Measurements from ENCODE around the gene AKNAD1. TPM values are rescaled to one million over a fixed set of nuclear protein-coding genes. Genes with fewer than 3 reads are reported as not detected.

Gene AKNAD1
- total RNA-seq, 1 donor from 2014 or later, result not detected

DNA sequence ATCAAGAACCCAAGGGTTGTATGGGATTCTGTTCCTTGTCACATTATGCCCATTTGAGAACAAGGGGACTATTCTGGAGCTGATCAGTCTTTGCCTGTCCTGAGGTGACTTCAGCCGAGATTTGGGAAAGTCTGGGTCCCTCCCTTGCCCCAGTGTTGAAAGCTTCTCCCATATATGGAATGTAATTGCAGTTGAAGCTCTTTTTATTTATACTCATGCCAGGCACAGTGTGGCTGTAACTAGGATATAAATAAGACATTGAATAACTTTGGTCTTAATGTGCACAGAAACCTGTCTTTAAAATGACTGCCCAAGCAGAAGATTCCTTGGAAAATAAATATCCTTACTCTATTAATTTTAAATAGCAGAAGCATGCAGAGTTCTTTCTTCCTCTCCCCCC is 15.2 kb downstream of the AKNAD1 start:
- no peak for DNase-seq (ENCODE audit: low spot score)
- intact Hi-C loops (cut with DNase I), result no loop called here

- no peak for DNase-seq (ENCODE audit: low spot score)
- intact Hi-C loops (cut with DNase I), result loop anchor here (5.0 kb wide), 1 partner anchor 44 kb away; the partner anchor contains the start of gene GPSM2
Measured at GRCh38 chr1:108832929-108833328, 24.0 kb downstream of the AKNAD1 start.

DNA sequence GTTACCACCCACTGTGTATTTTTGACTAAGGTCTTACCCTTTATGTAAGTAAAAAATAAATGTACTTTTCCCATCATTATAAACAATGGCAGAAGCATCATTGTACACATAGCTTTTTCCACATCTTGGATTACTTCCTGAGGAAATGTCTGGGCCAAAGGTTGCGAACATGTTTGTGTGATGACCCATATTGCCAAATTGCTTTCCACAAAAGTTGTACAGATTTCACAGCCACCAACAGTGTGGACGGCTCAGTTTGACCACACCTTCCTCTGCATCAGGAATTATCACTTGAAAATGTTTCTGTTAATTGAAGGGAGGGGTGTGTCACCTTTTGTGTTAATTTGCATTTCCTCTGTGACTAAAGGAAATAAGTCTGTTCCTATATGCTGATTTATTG is 25.7 kb downstream of the AKNAD1 start:
- no peak for DNase-seq (ENCODE audit: low spot score)
- intact Hi-C loops (cut with DNase I), result loop anchor here (5.0 kb wide), 1 partner anchor 46 kb away; the partner anchor contains the start of gene GPSM2

DNA sequence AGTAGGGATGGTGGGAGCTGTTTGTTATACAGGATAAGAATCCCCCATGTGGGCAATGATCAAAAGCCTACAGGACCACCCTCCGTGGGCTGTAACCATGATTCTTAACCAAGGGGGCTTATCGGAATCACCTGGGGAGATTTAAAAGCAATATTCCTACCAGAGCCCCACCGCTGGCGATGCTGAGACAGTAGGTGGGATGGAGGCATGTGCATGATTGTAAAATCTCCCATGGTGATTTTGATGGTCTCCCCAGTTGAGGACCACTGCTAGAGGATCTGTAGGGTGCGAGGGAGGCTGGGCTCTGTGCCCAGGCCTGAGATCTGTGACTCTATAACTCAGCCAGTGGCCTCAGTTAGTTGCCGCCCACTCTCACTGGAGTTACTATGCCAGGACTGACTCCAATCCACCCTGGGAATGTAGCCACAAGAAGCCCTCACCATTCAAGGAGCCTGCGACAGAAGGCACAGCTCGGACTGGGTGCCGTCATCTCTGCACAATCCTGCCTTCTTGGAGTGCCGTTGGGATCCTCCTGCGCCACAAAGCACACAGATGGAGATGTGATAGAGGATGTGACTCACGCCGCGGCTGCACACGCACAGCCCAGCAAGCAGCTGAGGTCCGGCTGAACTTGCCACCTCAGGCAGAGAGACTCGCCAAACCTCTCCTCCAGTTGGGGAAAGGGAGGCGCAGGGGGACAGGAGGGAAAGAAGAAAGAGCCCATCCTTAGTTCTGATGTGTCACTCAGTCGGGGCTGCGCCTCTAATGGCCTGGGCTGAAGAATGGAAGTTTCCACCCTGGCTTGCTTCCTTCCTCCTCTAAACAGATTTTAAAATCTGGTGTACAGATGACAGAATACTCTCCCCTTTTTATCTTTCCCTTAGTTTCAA is 26.5 kb downstream of the AKNAD1 start:
- DNase-seq (ENCODE audit: low spot score), result peak; percentile 78
- intact Hi-C loops (cut with DNase I), result loop anchor here (5.0 kb wide), 1 partner anchor 47 kb away; the partner anchor contains the start of gene GPSM2

GRCh38 chr1:108829498-108829916 is 27.4 kb downstream of the AKNAD1 start:
- intact Hi-C loops (cut with DNase I), result loop anchor here (10.0 kb wide), 1 partner anchor 265 kb away; the partner anchor contains the start of gene TMEM167B
- no peak for DNase-seq (ENCODE audit: low spot score)

GRCh38 chr1:108828074-108828961 is 28.6 kb downstream of the AKNAD1 start:
- peak; percentile 84 for DNase-seq (ENCODE audit: low spot score)
- intact Hi-C loops (cut with DNase I), result loop anchor here (1.0 to 10.0 kb wide), 2 partner anchors 70 to 266 kb away; partner anchors contain the start of gene TMEM167B

GRCh38 chr1:108826081-108826635 is 30.7 kb downstream of the AKNAD1 start:
- no peak for DNase-seq (ENCODE audit: low spot score)
- intact Hi-C loops (cut with DNase I), result loop anchor here (10.0 kb wide), 1 partner anchor 269 kb away; the partner anchor contains the start of gene TMEM167B

DNA sequence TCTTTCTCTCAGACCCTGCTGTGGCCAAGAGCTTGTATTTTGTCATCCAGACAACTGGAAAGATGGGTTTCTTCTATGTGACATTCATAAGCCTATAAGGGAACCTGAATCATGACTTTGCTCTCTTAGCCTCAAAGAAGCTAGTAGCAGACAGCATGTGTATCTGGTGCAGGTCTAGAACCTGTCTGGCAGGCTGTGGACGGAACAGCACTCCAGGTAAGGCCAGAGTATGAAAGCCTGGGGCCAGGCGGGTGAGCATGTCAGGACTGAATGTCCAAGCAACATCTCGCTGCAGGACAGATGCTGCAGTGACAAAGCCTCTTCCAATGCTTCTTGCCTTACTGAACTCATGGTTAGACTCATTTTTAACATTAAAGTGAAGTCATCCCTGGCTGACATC is 32.8 kb downstream of the AKNAD1 start:
- no peak for DNase-seq (ENCODE audit: low spot score)
- intact Hi-C loops (cut with DNase I), result loop anchor here (10.0 kb wide), 1 partner anchor 271 kb away; the partner anchor contains the start of gene TMEM167B

DNA sequence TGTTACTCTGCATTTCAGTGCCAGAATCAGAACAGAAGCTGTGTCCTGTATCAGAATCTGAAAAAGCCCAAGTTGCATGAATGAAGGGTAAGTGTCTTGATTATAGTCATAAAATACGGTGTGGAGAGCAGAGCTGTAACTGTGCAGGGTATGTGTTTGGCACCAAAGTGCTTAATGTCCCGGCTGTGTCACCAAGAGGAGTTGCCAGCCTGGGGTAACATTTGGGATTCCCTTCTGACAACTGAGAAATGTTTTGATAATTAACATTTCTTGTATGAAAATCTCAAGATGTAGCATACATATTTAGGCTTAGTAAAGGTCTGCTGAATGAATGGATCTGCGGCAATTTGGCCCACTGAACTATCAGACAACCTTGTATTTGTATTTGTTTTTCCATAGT is 33.3 kb downstream of the AKNAD1 start:
- DNase-seq (ENCODE audit: low spot score), result no peak
- intact Hi-C loops (cut with DNase I), result loop anchor here (10.0 kb wide), 1 partner anchor 271 kb away; the partner anchor contains the start of gene TMEM167B

- intact Hi-C loops (cut with DNase I), result loop anchor here (10.0 kb wide), 1 partner anchor 275 kb away; the partner anchor contains the start of gene TMEM167B
- no peak for DNase-seq (ENCODE audit: low spot score)
Measured at GRCh38 chr1:108819878-108820277, 37.0 kb downstream of the AKNAD1 start.

- no peak for DNase-seq (ENCODE audit: low spot score)
- intact Hi-C loops (cut with DNase I), result no loop called here
Measured at GRCh38 chr1:108817811-108818210, 39.1 kb downstream of the AKNAD1 start.

DNA sequence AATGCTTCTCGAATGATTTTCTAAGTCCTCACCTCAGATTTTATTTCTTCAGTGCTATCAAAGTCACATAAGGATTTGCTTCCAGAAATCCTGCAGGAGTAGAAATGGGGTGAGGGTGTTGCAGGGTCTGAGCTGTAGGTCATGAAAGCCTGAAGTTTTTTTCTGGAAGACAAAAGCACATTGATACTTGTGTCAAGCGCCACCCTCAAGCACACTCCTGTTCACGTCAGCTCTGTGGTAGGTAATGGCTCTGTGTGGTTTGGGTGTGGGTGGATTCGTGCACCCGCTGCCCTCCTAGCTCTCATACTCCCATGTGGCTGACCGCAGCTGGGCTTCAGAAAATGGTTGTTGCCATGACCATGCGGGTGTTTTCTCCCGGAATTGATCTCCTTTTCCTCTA is 39.9 kb downstream of the AKNAD1 start:
- DNase-seq (ENCODE audit: low spot score), result no peak
- intact Hi-C loops (cut with DNase I), result no loop called here

DNA sequence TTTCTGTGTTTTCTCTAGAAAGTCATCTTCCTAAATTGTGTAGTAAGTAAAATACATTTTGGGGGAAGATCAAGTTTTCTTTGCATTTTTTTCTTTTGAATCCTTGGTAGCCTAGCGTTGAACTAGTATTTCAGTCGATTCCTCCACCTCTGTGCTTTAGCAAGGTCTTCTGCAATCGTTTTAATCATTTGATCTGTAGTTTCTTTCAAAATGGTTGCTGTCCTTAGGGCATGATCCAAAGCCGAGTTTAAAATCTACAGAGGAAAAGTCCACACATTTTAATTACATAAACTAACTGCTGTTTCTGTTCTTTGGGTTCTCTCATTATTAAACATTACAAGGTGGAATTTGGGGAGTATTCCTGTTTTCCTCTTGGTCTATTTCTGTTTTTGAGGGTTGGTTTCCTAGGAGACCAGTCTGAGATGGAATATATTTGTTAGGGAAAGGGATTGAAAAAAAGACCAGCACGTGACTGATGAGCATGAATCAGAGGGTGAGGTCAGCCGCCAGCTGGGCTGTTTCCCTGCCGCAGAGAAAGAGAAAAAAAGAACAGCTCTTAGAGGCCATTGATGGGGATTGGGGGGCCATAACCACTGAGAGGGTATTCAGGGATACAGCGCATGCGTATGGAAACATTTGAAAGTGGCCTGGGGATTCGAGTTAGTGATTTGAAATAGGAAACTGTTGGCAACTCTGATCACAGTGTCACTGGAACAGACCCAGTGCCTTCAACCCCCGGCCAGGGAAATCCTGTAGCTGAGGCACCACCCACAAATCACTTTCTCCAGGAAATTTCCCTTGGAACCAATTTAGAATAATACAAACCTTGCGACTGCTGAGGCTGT is 40.6 kb downstream of the AKNAD1 start:
- DNase-seq (ENCODE audit: low spot score), result no peak
- intact Hi-C loops (cut with DNase I), result no loop called here

GRCh38 chr1:108815566-108815965 is 41.3 kb downstream of the AKNAD1 start:
- intact Hi-C loops (cut with DNase I), result no loop called here
- DNase-seq (ENCODE audit: low spot score), result no peak

DNA sequence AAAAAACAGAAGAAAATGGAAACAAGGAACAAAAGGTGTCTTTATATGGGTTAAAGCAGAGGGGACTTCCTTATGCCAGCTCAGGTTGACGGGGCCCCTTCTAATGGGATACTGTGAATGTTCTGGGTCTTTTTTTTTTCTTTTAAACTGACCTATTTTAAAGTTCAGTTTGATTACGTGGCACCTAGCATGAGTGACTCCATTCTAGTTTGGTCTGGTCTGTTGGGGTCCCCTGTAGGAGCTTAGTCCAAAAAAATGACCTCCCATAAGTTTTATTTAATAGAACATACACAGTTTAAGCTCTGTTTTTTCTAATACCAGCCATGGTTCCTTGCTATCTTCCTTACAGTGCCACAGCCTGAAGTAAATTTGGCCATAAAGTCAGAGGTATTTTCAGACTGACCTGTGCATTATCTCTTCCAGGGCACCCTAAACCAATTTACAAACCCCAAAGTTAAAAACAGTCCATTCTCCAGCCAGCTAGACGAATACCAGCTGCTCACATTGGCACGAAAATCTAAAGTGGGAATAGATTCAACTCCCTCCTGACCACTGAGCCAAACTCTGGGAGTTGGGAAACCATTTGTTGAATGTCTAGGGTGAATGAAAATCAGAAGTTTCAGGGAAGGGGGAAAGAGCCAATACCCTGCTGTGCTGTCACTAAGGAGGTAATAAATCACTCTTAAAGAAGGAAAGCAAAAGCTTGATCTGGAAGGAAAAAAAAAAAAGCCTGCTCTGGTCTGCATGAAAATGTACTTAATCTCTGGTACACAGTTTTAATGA is 42.4 kb downstream of the AKNAD1 start:
- intact Hi-C loops (cut with DNase I), result no loop called here
- no peak for DNase-seq (ENCODE audit: low spot score)

- intact Hi-C loops (cut with DNase I), result no loop called here
- no peak for DNase-seq (ENCODE audit: low spot score)
Measured at GRCh38 chr1:108813326-108813725, 43.6 kb downstream of the AKNAD1 start.

GRCh38 chr1:108811611-108812010 is 45.3 kb downstream of the AKNAD1 start:
- DNase-seq (ENCODE audit: low spot score), result no peak
- intact Hi-C loops (cut with DNase I), result no loop called here

- intact Hi-C loops (cut with DNase I), result no loop called here
Measured at GRCh38 chr1:108808438-108808837, 48.5 kb downstream of the AKNAD1 start.

More at GRCh38 chr1:108808438-108808837, 48.5 kb downstream of the AKNAD1 start:
- DNase-seq (ENCODE audit: low spot score), result no peak

Data from cardiac septum (tissue), 1 donor.